Epithelial cell of prostate (primary cell): Measurements from ENCODE around the gene GRM4.
"Not testable (repeated sequence)": the region's sequence is repeated elsewhere in the genome, so short reads cannot be mapped to it uniquely, and the experiment has no call there.

Experiments used
- DNase-seq: peaks from one replicate; pipeline ENCODE4 v3.0.0-alpha.2; 2011; ENCODE audit warnings: low read depth, low spot score
- H3K27ac ChIP-seq: fragments of 450-650 bp; 2 replicates; pipeline ENCODE4 v1.5.1; 2017; ENCODE audit warnings: mild to moderate bottlenecking

The GRM4 gene

GRCh38 chr6:34146021-34146782 is at the start of gene GRM4:
Gene GRM4 (minus strand): TSS chr6:34146087. CDS start chr6:34133496, 12,591 bp downstream.
- DNase-seq: no peak
- H3K27ac ChIP-seq: no peak within 1 kb of the TSS

DNA sequence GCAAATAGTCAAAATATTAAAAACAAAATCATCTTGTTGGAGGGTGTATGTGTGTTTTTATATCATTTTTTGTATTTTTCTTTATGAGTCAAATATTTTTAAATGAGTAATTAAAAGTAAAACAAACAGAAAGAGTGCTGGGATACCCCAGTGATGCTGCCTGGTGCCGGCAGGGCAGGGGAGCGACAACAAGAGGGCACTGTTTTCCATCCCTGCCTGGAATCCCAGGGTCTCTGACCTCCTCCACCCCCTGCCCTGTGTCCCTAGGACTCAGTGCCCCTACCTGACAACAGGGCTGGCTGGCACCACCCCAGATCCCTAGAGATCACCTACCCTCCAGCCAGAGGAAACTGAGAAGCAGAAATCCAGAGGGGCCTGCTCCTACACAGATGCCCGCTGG is 48.9 kb upstream of the GRM4 start:
- DNase-seq: no peak
- H3K27ac ChIP-seq: no peak overlapping the region

GRCh38 chr6:34190504-34191122 is 44.7 kb upstream of the GRM4 start:
- no peak for DNase-seq
- no peak overlapping the region for H3K27ac ChIP-seq

GRCh38 chr6:34189806-34190503 is 44.1 kb upstream of the GRM4 start:
- no peak for DNase-seq
- no peak overlapping the region for H3K27ac ChIP-seq

DNA sequence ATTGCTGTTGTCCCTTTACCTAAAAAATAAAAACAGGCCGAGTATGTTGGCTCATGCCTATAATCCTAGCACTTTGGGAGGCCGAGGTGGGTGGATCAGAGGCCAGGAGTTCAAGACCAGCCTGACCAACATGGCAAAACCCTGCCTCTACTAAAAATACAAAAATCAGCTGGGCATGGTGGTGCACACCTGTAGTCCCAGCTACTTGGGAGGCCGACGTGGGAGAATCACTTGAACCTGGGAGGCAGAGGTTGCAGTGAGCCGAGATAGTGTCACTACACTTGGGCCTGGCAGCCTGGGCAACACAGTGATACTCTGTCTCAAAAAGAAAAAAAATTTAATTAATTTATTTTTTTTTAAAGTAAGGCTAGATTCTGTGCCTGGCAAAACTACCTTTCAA is 38.8 kb upstream of the GRM4 start:
- H3K27ac ChIP-seq, DNase-seq: not testable (repeated sequence)

- no peak for DNase-seq
- H3K27ac ChIP-seq: no peak overlapping the region
Measured at GRCh38 chr6:34182751-34183531, 37.1 kb upstream of the GRM4 start.

GRCh38 chr6:34181908-34182307 is 36.0 kb upstream of the GRM4 start:
- DNase-seq: no peak
- H3K27ac ChIP-seq: no peak overlapping the region

- no peak overlapping the region for H3K27ac ChIP-seq
- DNase-seq: no peak
Measured at GRCh38 chr6:34179106-34179720, 33.3 kb upstream of the GRM4 start.

GRCh38 chr6:34178357-34179105 is 32.6 kb upstream of the GRM4 start:
- H3K27ac ChIP-seq: no peak overlapping the region
- no peak for DNase-seq

DNA sequence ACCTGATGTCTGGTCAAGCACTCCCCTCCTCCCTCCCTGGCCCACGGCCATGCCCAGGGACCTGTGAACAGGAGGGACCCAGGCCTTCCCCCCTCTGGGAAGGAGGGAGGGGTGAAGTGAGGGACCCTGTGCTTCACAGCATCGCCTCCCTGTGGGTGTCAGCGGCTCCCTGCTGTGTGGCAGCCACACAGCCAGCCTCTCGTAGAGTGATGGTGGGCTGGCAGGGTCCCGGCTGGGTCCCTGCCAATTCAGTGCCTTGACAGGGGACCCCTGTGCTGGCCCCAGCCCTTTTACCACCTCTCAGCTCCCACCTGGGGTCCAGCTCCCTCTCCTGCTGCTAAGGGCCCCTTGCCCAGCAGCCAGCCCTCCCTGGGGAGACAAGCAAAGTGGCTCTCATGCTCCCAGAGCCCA is 31.3 kb upstream of the GRM4 start:
- H3K27ac ChIP-seq: no peak overlapping the region
- DNase-seq: no peak

GRCh38 chr6:34176261-34177031 is 30.6 kb upstream of the GRM4 start:
- H3K27ac ChIP-seq: no peak overlapping the region
- no peak for DNase-seq

- no peak overlapping the region for H3K27ac ChIP-seq
- DNase-seq: no peak
Measured at GRCh38 chr6:34174846-34175399, 29.0 kb upstream of the GRM4 start.

DNA sequence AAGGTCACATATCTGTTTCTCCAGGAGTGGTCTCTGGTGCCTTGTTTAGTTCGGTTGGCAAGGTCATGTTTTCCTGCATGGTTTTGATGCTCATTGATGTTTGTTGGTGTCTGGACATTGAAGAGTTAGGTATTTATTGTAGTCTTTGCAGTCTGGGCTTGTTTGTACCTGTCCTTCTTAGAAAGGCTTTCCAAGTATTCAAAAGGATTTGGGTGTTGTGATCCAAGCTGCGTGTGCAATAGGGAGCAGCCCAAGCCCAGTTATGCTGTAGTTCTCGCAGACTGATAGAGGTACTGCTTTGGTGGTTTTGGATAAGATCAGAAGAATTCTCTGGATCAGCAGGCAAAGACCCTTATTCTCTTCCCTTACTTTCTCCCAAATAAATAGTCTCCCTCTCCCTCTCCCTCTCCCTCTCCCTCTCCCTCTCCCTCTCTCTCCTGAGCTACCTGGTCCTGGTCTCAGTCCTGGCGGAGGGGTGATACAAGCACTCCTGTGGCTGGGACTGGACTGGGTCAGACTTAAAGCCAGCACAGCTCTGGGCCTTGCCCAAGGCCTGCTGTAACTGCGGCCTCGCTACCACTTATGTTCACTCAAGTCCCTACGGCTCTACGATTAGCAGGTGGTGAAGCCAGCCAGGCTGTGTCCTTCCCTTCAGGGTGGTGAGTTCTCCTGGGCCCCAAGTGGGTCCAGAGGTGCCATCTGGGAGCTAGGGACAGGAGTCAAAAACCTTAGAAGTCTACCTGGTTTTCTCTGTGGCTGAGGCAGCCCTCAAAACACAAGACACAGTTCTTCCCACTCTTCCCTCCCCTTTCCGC is 27.3 kb upstream of the GRM4 start:
- no peak overlapping the region for H3K27ac ChIP-seq
- no peak for DNase-seq

GRCh38 chr6:34170346-34170745 is 24.5 kb upstream of the GRM4 start:
- no peak overlapping the region for H3K27ac ChIP-seq
- no peak for DNase-seq

- no peak for DNase-seq
Measured at GRCh38 chr6:34169897-34170296, 24.0 kb upstream of the GRM4 start.

GRCh38 chr6:34161857-34162515 is 16.1 kb upstream of the GRM4 start:
- H3K27ac ChIP-seq: no peak overlapping the region
- no peak for DNase-seq

More at GRCh38 chr6:34169897-34170296, 24.0 kb upstream of the GRM4 start:
- no peak overlapping the region for H3K27ac ChIP-seq

DNA sequence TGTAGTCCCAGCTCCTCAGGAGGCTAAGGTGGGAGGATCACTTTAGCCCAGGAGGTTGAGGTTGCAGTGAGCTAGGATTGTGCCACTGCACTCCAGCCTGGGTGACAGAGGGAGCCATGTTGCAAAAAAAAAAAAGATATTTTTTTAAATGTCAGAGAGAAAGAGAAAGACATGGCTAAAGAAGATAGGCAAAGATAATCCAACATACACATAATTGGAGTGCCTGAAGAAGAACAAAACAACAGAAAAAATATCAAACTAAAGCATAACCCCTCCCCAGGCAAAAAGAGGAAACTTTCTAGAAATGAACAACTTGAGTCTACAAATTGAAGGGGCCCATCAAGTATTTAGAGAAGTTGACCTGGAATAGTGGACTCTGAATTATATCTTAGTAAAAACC is 14.0 kb upstream of the GRM4 start:
- DNase-seq: no peak
- no peak overlapping the region for H3K27ac ChIP-seq
